Fibroblast of lung (primary cell): ENCODE results near the gene DRG2. TPM values are rescaled to one million over a fixed set of nuclear protein-coding genes. Genes with fewer than 3 reads are reported as not detected.

Experiments
- DNase-seq, 2 donors: peaks; one replicate each; pipeline versions ENCODE4 v3.0.0 to v3.0.0-alpha.2; 2010; ENCODE audit warnings: low read depth in 2 of 2
- H2AFZ ChIP-seq: 2 replicates; pipeline ENCODE4 v1.5.1; 2012; ENCODE audit warnings: low read length, control low read depth, inconsistent platforms
- H3K27ac ChIP-seq: 2 replicates; pipeline ENCODE4 v1.5.1; 2011; ENCODE audit warnings: low read length, control low read depth; ENCODE audit not compliant: insufficient read depth
- H3K27me3 ChIP-seq: 2 replicates; pipeline ENCODE4 v1.5.1; 2011; ENCODE audit warnings: mild to moderate bottlenecking, low read length; ENCODE audit not compliant: control insufficient read depth, insufficient read depth
- H3K36me3 ChIP-seq: 2 replicates; pipeline ENCODE4 v1.5.1; 2011; ENCODE audit warnings: low read length; ENCODE audit not compliant: control insufficient read depth, insufficient read depth
- H3K4me1 ChIP-seq: 2 replicates; pipeline ENCODE4 v1.5.1; 2011; ENCODE audit warnings: low read length; ENCODE audit not compliant: control insufficient read depth, insufficient read depth; ENCODE audit errors: extremely low read depth
- H3K4me2 ChIP-seq: 2 replicates; pipeline ENCODE4 v1.5.1; 2011; ENCODE audit warnings: low read length, control low read depth; ENCODE audit not compliant: insufficient read depth; ENCODE audit errors: extremely low read depth
- H3K4me3 ChIP-seq, 4 experiments: fragments of 200-600 bp in 1 of 4; sonication (generic) in 1 of 4; replicated peaks in 1 of 4; 2 replicates each; pipeline ENCODE4 v1.5.1; 2011 to 2016; ENCODE audit warnings: low read length in 4 of 4, low read depth in 3 of 4, mild to moderate bottlenecking in 3 of 4, control low read depth in 2 of 4, inconsistent platforms in 1 of 4, mixed read lengths in 1 of 4; ENCODE audit not compliant: insufficient read depth in 1 of 4; ENCODE audit errors: control extremely low read depth in 1 of 4
- H3K79me2 ChIP-seq: 2 replicates; pipeline ENCODE4 v1.5.1; 2012; ENCODE audit warnings: mild to moderate bottlenecking, low read length, inconsistent platforms; ENCODE audit not compliant: control insufficient read depth, insufficient read depth
- H3K9ac ChIP-seq: 2 replicates; pipeline ENCODE4 v1.5.1; 2011; ENCODE audit warnings: mild to moderate bottlenecking, low read length, control low read depth; ENCODE audit not compliant: insufficient read depth
- H3K9me3 ChIP-seq: 2 replicates; pipeline ENCODE4 v1.5.1; 2012; ENCODE audit warnings: low read depth, low read length; ENCODE audit not compliant: control insufficient read depth, insufficient read depth
- H4K20me1 ChIP-seq: 2 replicates; pipeline ENCODE4 v1.5.1; 2011; ENCODE audit warnings: low read length; ENCODE audit not compliant: control insufficient read depth, insufficient read depth; ENCODE audit errors: extremely low read depth
- CTCF ChIP-seq, 2 donors: IDR thresholded peaks in 1 of 2; conservative IDR thresholded peaks in 1 of 2; 1 replicate in 1 of 2; 2 replicates in 1 of 2; pipeline ENCODE4 v1.5.1; 2011 to 2012; ENCODE audit warnings: low read length in 2 of 2, control low read depth in 1 of 2, inconsistent platforms in 1 of 2, low read depth in 1 of 2, mild to moderate bottlenecking in 1 of 2
- EZH2 ChIP-seq: IDR thresholded peaks from 2 replicates; pipeline ENCODE4 v1.5.1; 2012; ENCODE audit warnings: low read length, control low read depth, mild to moderate bottlenecking; ENCODE audit errors: missing control alignments
- polyA plus RNA-seq, 2 donors: library from polyadenylated mRNA; depleted of rRNA in 1 of 2; stranded (reverse) in 1 of 2; unstranded in 1 of 2; fragments of >200 nt; gene quantifications; 2 replicates each; pipeline ENCODE4 v1.2.1, GENCODE V29; 2011 to 2012; ENCODE audit warnings: missing spikeins in 1 of 2
- total RNA-seq: library from RNA; depleted of rRNA; stranded (reverse); fragments of >200 nt; gene quantifications from 2 replicates; pipeline ENCODE4 v1.2.1, GENCODE V29; 2014

DRG2 gene
- total and polyA plus RNA-seq, 2 donors (not counting 1 experiment from before 2014, with no cell fraction given), result 26.7 to 30.1 TPM

- Histone ChIP-seq H3K9ac (no peak overlapping the region), H3K36me3 (peaks cover 2% of the 10 kb centered on the region), H3K27me3 (no peaks in the 10 kb centered on the region), H3K4me3 (no peak overlapping the region), H3K9me3 (no peaks in the 10 kb centered on the region), H3K27ac (no peak overlapping the region), H2AFZ (no peak overlapping the region), H3K4me2 (no peak overlapping the region), H3K4me1 (peaks cover 6% of the 10 kb centered on the region), H3K79me2 (no peaks in the 10 kb centered on the region), H4K20me1 (no peaks in the 10 kb centered on the region)
- TF ChIP-seq CTCF (conservative IDR thresholded peaks at IDR 0.05 in 1 of 2, IDR thresholded peaks at IDR 0.05 in 1 of 2; ENCODE audit: low read depth in 1 of 2, low read length in 2 of 2) (no peak), EZH2 (no peak)
- DNase-seq, result no peak
Observed at GRCh38 chr17:18044609-18045008, 43.1 kb upstream of the DRG2 start.

- Histone ChIP-seq H3K4me1 (peaks cover 2% of the 10 kb centered on the region), H3K27ac (no peak overlapping the region), H3K36me3 (peaks cover 2% of the 10 kb centered on the region), H3K9me3 (no peaks in the 10 kb centered on the region), H3K79me2 (no peaks in the 10 kb centered on the region), H3K4me3 (no peak overlapping the region), H3K9ac (no peak overlapping the region), H3K27me3 (no peaks in the 10 kb centered on the region), H4K20me1 (no peaks in the 10 kb centered on the region), H3K4me2 (no peak overlapping the region), H2AFZ (no peak overlapping the region)
- DNase-seq, result no peak
- no peak for TF ChIP-seq EZH2
- TF ChIP-seq CTCF (conservative IDR thresholded peaks at IDR 0.05 in 1 of 2, IDR thresholded peaks at IDR 0.05 in 1 of 2; ENCODE audit: low read depth in 1 of 2, low read length in 2 of 2), result no peak
Observed at GRCh38 chr17:18045691-18046350, 41.9 kb upstream of the DRG2 start.

GRCh38 chr17:18055597-18055996 lies 32.2 kb upstream of the DRG2 start:
- no peak overlapping the region for H3K4me2 ChIP-seq
- H3K79me2 ChIP-seq, result no peaks in the 10 kb centered on the region
- TF ChIP-seq EZH2, result no peak
- TF ChIP-seq CTCF (conservative IDR thresholded peaks at IDR 0.05 in 1 of 2, IDR thresholded peaks at IDR 0.05 in 1 of 2; ENCODE audit: low read depth in 1 of 2, low read length in 2 of 2), result no peak
- no peak overlapping the region for H3K9ac ChIP-seq
- no peaks in the 10 kb centered on the region for H3K27me3 ChIP-seq
- no peak overlapping the region for H3K27ac ChIP-seq
- no peak overlapping the region for H3K4me3 ChIP-seq
- no peaks in the 10 kb centered on the region for H4K20me1 ChIP-seq
- H3K9me3 ChIP-seq, result no peaks in the 10 kb centered on the region
- H3K36me3 ChIP-seq, result peaks cover 3% of the 10 kb centered on the region
- H2AFZ ChIP-seq, result no peak overlapping the region
- DNase-seq, result no peak
- H3K4me1 ChIP-seq, result no peaks in the 10 kb centered on the region
